Stimulated activated CD4-positive, alpha-beta T cell treated with anti-CD3 and anti-CD28 coated beads, Interleukin-1b, Interleukin-23, amount 100 ng/mL, for 4 hours (primary cell): ENCODE measurements around the gene PTPRN2.

Experiments
- DNase-seq, 2 donors: peaks; one replicate each; pipeline ENCODE4 v3.0.0-alpha.2; 2020; ENCODE audit warnings: low read depth in 2 of 2

PTPRN2 gene

GRCh38 chr7:158070222-158070920 is 517.3 kb downstream of the PTPRN2 start:
- DNase-seq = no peak

GRCh38 chr7:158068853-158069252 is 518.8 kb downstream of the PTPRN2 start:
- no peak for DNase-seq

GRCh38 chr7:158067931-158068482 is 519.6 kb downstream of the PTPRN2 start:
- DNase-seq = no peak

GRCh38 chr7:158067219-158067930 is 520.2 kb downstream of the PTPRN2 start:
- DNase-seq = no peak

- DNase-seq = no peak
Observed at GRCh38 chr7:158066085-158066484, 521.5 kb downstream of the PTPRN2 start.

- DNase-seq = no peak
Observed at GRCh38 chr7:158065340-158065739, 522.3 kb downstream of the PTPRN2 start.

- DNase-seq = no peak
Observed at GRCh38 chr7:158064631-158065030, 523.0 kb downstream of the PTPRN2 start.

GRCh38 chr7:158063850-158064610 is 523.6 kb downstream of the PTPRN2 start:
- no peak for DNase-seq

- DNase-seq = no peak
Observed at GRCh38 chr7:158062661-158063060, 525.0 kb downstream of the PTPRN2 start.

- DNase-seq = no peak
Observed at GRCh38 chr7:158061884-158062656, 525.6 kb downstream of the PTPRN2 start.

- no peak for DNase-seq
Observed at GRCh38 chr7:158061026-158061630, 526.5 kb downstream of the PTPRN2 start.

- no peak for DNase-seq
Observed at GRCh38 chr7:158060216-158060615, 527.4 kb downstream of the PTPRN2 start.

GRCh38 chr7:158057446-158057845 is 530.2 kb downstream of the PTPRN2 start:
- no peak for DNase-seq

- DNase-seq = no peak
Observed at GRCh38 chr7:158056761-158057160, 530.9 kb downstream of the PTPRN2 start.

GRCh38 chr7:158055726-158056510 is 531.7 kb downstream of the PTPRN2 start:
- no peak for DNase-seq

GRCh38 chr7:158054611-158055010 is 533.0 kb downstream of the PTPRN2 start:
- no peak for DNase-seq

GRCh38 chr7:158054081-158054480 is 533.5 kb downstream of the PTPRN2 start:
- DNase-seq = no peak

- no peak for DNase-seq
Observed at GRCh38 chr7:158053183-158053915, 534.3 kb downstream of the PTPRN2 start.

GRCh38 chr7:158052381-158053060 is 535.1 kb downstream of the PTPRN2 start:
- no peak for DNase-seq
